ENCODE results near the gene MRPS11.
"Not testable (repeated sequence)": the region's sequence is repeated elsewhere in the genome, so short reads cannot be mapped to it uniquely, and the experiment has no call there.

Gene MRPS11

GRCh38 chr15:88498996-88499395 is 31.5 kb downstream of the MRPS11 start:
- H3K4me3 ChIP-seq (ENCODE audit: low read depth in 1 of 2, low read length in 2 of 2) = no peak overlapping the region
- no peaks in the 10 kb centered on the region for H3K27me3 ChIP-seq (ENCODE audit: low read depth, low read length)
- no peaks in the 10 kb centered on the region for H3K4me1 ChIP-seq (ENCODE audit: control insufficient read depth in 1 of 2, insufficient read depth in 2 of 2, low read length in 2 of 2)
- no peak overlapping the region for H3K27ac ChIP-seq (ENCODE audit: low read length)
- no peaks in the 10 kb centered on the region for H3K9me3 ChIP-seq (ENCODE audit: control insufficient read depth in 1 of 2, low read length in 2 of 2)
- H3K36me3 ChIP-seq (ENCODE audit: control insufficient read depth in 1 of 2, insufficient read depth in 2 of 2, low read length in 2 of 2) = peaks cover 9 to 49% of the 10 kb centered on the region in 2 donors

- Histone ChIP-seq H3K27ac (ENCODE audit: low read length) (no peak overlapping the region), H3K27me3 (ENCODE audit: low read depth, low read length) (no peaks in the 10 kb centered on the region), H3K9me3 (ENCODE audit: control insufficient read depth in 1 of 2, low read length in 2 of 2) (no peaks in the 10 kb centered on the region), H3K4me1 (ENCODE audit: control insufficient read depth in 1 of 2, insufficient read depth in 2 of 2, low read length in 2 of 2) (no peaks in the 10 kb centered on the region), H3K36me3 (ENCODE audit: control insufficient read depth in 1 of 2, insufficient read depth in 2 of 2, low read length in 2 of 2) (peaks cover 29 to 38% of the 10 kb centered on the region in 2 donors), H3K4me3 (ENCODE audit: low read depth in 1 of 2, low read length in 2 of 2) (no peak overlapping the region)
These were observed 36.9 kb downstream of the MRPS11 start for GRCh38 chr15:88504445-88504844.

DNA sequence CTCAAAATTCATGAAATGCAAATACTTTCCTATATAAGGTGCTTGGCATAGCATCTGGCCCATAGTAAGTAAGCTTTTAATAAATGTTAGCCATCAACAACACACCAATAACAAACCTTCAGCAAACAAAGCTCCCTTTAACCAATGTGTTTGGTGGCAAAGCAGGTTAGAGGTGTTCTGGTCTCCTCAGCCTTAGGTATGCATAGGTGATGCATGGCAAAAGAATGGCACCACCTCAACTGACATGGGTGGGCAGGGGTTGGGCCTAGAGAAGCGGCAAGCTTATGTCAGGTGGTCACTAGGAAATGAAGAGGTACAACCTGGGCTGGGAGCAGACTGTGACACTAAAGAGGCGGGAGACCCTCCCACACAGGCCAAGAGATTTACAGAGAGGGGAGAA is 38.2 kb downstream of the MRPS11 start:
- Histone ChIP-seq H3K27ac (ENCODE audit: low read length) (no peak overlapping the region), H3K36me3 (ENCODE audit: control insufficient read depth in 1 of 2, insufficient read depth in 2 of 2, low read length in 2 of 2) (peaks cover 38 to 46% of the 10 kb centered on the region in 2 donors), H3K4me3 (ENCODE audit: low read depth in 1 of 2, low read length in 2 of 2) (no peak overlapping the region), H3K4me1 (ENCODE audit: control insufficient read depth in 1 of 2, insufficient read depth in 2 of 2, low read length in 2 of 2) (no peaks in the 10 kb centered on the region), H3K27me3 (ENCODE audit: low read depth, low read length) (no peaks in the 10 kb centered on the region), H3K9me3 (ENCODE audit: control insufficient read depth in 1 of 2, low read length in 2 of 2) (no peaks in the 10 kb centered on the region)

DNA sequence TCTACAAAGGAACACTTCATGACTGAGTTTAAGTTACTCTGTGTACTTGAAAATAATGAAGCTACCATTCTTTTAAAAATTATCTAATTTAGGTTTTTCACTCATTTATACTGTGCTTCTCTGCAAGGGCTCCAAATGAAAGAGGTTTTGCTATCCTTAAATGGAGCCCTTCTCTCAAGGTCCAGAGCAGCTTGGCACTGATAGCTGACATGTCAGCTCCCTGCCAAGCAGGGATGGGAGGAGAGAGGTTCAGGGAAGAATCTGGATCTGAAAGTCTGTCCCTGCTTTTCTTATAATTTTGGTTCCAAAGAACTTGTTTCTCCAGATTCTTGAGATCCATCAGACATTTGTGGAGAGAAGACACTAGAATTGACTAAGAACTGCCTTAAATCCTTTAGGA is 39.1 kb downstream of the MRPS11 start:
- Histone ChIP-seq H3K36me3 (ENCODE audit: control insufficient read depth in 1 of 2, insufficient read depth in 2 of 2, low read length in 2 of 2) (peaks cover 43 to 55% of the 10 kb centered on the region in 2 donors), H3K9me3 (ENCODE audit: control insufficient read depth in 1 of 2, low read length in 2 of 2) (no peaks in the 10 kb centered on the region), H3K27ac (ENCODE audit: low read length) (no peak overlapping the region)

DNA sequence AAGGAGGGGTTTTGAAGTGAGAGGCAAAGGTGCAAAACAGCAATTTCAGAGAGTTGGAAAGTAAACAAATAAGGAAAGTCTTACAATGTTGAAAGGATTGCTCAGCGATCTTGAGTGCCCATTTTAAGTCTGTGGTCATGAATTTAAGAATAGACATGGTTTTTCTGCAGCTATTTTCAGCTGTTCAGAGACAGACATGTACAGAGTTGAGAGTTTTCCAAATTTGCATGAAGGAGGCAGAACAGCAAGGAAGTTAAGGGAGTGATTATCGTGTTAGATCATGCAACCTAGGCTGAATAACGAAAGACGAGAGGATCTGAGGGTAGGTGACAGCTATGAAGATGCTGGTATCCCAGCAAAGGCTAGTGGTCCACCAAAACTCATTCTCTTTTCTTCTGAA is 41.8 kb downstream of the MRPS11 start:
- H3K4me1 ChIP-seq (ENCODE audit: control insufficient read depth in 1 of 2, insufficient read depth in 2 of 2, low read length in 2 of 2) = no peaks in the 10 kb centered on the region
- H3K4me3 ChIP-seq (ENCODE audit: low read depth in 1 of 2, low read length in 2 of 2) = no peak overlapping the region
- H3K27ac ChIP-seq (ENCODE audit: low read length) = no peak overlapping the region
- H3K9me3 ChIP-seq (ENCODE audit: control insufficient read depth in 1 of 2, low read length in 2 of 2) = no peaks in the 10 kb centered on the region
- H3K27me3 ChIP-seq (ENCODE audit: low read depth, low read length) = no peaks in the 10 kb centered on the region
- peaks cover 46 to 58% of the 10 kb centered on the region in 2 donors for H3K36me3 ChIP-seq (ENCODE audit: control insufficient read depth in 1 of 2, insufficient read depth in 2 of 2, low read length in 2 of 2)

More for the DNA sequence above, 39.1 kb downstream of the MRPS11 start:
- Histone ChIP-seq H3K4me1 (ENCODE audit: control insufficient read depth in 1 of 2, insufficient read depth in 2 of 2, low read length in 2 of 2) (no peaks in the 10 kb centered on the region), H3K4me3 (ENCODE audit: low read depth in 1 of 2, low read length in 2 of 2) (no peak overlapping the region), H3K27me3 (ENCODE audit: low read depth, low read length) (no peaks in the 10 kb centered on the region)

- H3K36me3 ChIP-seq (ENCODE audit: control insufficient read depth in 1 of 2, insufficient read depth in 2 of 2, low read length in 2 of 2) = peaks cover 46 to 58% of the 10 kb centered on the region in 2 donors
- H3K4me1 ChIP-seq (ENCODE audit: control insufficient read depth in 1 of 2, insufficient read depth in 2 of 2, low read length in 2 of 2) = no peaks in the 10 kb centered on the region
- H3K27me3 ChIP-seq (ENCODE audit: low read depth, low read length) = no peaks in the 10 kb centered on the region
- no peaks in the 10 kb centered on the region for H3K9me3 ChIP-seq (ENCODE audit: control insufficient read depth in 1 of 2, low read length in 2 of 2)
- H3K4me3 ChIP-seq (ENCODE audit: low read depth in 1 of 2, low read length in 2 of 2) = no peak overlapping the region
- no peak overlapping the region for H3K27ac ChIP-seq (ENCODE audit: low read length)
These were observed 42.5 kb downstream of the MRPS11 start for GRCh38 chr15:88509964-88510363.

DNA sequence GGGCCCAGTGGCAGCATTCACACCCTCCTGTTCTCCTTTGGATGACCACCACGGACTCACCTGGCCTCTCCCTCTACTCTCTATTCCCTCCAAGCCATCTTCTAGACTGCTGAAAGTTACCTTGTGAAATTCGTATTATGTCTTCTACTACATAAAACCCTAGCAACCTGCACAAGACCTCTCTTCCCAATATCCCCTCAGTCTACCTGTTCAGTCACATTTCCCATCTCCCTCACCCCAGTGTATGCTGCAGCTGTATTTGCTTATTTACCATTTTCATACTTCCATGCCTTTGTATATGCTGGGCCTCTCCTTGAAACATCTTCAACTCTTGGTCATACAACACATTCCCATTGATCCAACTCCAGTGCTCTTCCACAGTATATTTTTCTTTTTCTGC is 43.7 kb downstream of the MRPS11 start:
- Histone ChIP-seq H3K4me3 (ENCODE audit: low read depth in 1 of 2, low read length in 2 of 2) (no peak overlapping the region), H3K4me1 (ENCODE audit: control insufficient read depth in 1 of 2, insufficient read depth in 2 of 2, low read length in 2 of 2) (no peaks in the 10 kb centered on the region), H3K27ac (ENCODE audit: low read length) (no peak overlapping the region), H3K9me3 (ENCODE audit: control insufficient read depth in 1 of 2, low read length in 2 of 2) (no peaks in the 10 kb centered on the region), H3K36me3 (ENCODE audit: control insufficient read depth in 1 of 2, insufficient read depth in 2 of 2, low read length in 2 of 2) (peaks cover 39 to 52% of the 10 kb centered on the region in 2 donors), H3K27me3 (ENCODE audit: low read depth, low read length) (no peaks in the 10 kb centered on the region)

GRCh38 chr15:88512078-88512477 is 44.6 kb downstream of the MRPS11 start:
- H3K27me3 ChIP-seq (ENCODE audit: low read depth, low read length) = no peaks in the 10 kb centered on the region
- H3K4me1 ChIP-seq (ENCODE audit: control insufficient read depth in 1 of 2, insufficient read depth in 2 of 2, low read length in 2 of 2) = no peaks in the 10 kb centered on the region
- no peak overlapping the region for H3K27ac ChIP-seq (ENCODE audit: low read length)
- H3K36me3 ChIP-seq (ENCODE audit: control insufficient read depth in 1 of 2, insufficient read depth in 2 of 2, low read length in 2 of 2) = peaks cover 38 to 55% of the 10 kb centered on the region in 2 donors
- H3K9me3 ChIP-seq (ENCODE audit: control insufficient read depth in 1 of 2, low read length in 2 of 2) = no peaks in the 10 kb centered on the region
- H3K4me3 ChIP-seq (ENCODE audit: low read depth in 1 of 2, low read length in 2 of 2) = no peak overlapping the region

DNA sequence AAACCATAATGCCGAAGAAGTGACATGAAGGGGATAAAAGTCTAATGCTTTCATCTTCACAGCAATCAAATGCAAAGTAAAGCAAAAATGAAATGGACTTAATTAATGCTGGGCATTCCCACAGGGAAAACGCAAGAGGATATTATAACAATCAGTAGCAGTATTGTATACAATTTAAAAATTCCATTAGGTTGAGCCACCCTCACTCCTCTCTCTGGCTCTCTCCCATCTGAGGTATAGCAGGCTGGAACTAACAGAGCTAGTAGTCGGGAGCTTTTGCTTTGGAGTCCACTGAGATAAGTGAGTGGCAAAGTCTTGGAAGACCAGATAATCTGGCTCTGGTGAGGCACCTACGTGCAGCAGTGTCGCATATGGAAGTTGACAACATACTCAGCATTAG is 45.1 kb downstream of the MRPS11 start:
- Histone ChIP-seq H3K9me3 (ENCODE audit: control insufficient read depth in 1 of 2, low read length in 2 of 2) (no peaks in the 10 kb centered on the region), H3K4me3 (ENCODE audit: low read depth in 1 of 2, low read length in 2 of 2) (no peak overlapping the region), H3K36me3 (ENCODE audit: control insufficient read depth in 1 of 2, insufficient read depth in 2 of 2, low read length in 2 of 2) (peaks cover 35 to 50% of the 10 kb centered on the region in 2 donors), H3K4me1 (ENCODE audit: control insufficient read depth in 1 of 2, insufficient read depth in 2 of 2, low read length in 2 of 2) (no peaks in the 10 kb centered on the region), H3K27ac (ENCODE audit: low read length) (no peak overlapping the region), H3K27me3 (ENCODE audit: low read depth, low read length) (no peaks in the 10 kb centered on the region)

DNA sequence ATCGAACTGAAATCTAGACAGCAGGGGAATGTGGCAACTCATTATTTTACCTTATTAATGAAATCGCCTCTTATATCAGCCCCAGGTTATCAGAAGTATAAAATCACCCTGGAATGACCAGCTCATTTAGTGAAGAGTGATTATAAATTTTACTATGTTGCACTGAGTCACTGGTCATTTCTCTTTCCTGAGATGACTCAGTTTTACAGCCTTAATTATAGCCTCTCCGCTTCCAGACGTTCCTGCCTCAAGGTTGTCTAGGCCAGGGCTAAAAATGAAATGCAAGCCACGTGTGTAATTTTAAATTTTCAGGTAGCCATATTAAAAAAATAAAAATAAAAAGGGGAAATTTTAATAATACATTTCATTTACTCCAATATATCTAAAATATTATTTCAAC is 45.7 kb downstream of the MRPS11 start:
- peaks cover 34 to 47% of the 10 kb centered on the region in 2 donors for H3K36me3 ChIP-seq (ENCODE audit: control insufficient read depth in 1 of 2, insufficient read depth in 2 of 2, low read length in 2 of 2)
- H3K27ac ChIP-seq (ENCODE audit: low read length) = no peak overlapping the region
- no peaks in the 10 kb centered on the region for H3K9me3 ChIP-seq (ENCODE audit: control insufficient read depth in 1 of 2, low read length in 2 of 2)
- no peaks in the 10 kb centered on the region for H3K4me1 ChIP-seq (ENCODE audit: control insufficient read depth in 1 of 2, insufficient read depth in 2 of 2, low read length in 2 of 2)
- H3K4me3 ChIP-seq (ENCODE audit: low read depth in 1 of 2, low read length in 2 of 2) = no peak overlapping the region
- no peaks in the 10 kb centered on the region for H3K27me3 ChIP-seq (ENCODE audit: low read depth, low read length)

DNA sequence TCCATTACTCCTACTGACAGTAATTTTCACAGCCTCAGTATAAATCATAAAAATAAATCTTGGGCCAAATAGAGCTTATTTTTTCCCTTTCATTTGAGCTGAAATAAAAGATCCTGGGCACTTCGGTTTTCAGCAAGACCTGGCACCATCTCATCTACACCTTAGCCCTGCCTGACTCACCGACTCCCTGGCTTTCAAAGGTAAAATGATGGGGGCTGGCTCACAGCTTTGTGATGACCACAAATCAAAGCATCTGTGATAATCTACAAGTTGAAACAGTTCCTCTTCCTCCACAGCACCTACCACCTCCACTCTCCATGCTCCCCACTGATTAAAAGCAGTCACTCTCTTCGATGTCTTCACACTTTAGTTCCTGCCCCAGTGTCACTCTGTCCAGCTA is 51.4 kb downstream of the MRPS11 start:
- peaks cover 6% of the 10 kb centered on the region in 2 donors for H3K36me3 ChIP-seq (ENCODE audit: control insufficient read depth in 1 of 2, insufficient read depth in 2 of 2, low read length in 2 of 2)
- no peak overlapping the region for H3K27ac ChIP-seq (ENCODE audit: low read length)
- H3K4me3 ChIP-seq (ENCODE audit: low read depth in 1 of 2, low read length in 2 of 2) = no peak overlapping the region
- H3K9me3 ChIP-seq (ENCODE audit: control insufficient read depth in 1 of 2, low read length in 2 of 2) = no peaks in the 10 kb centered on the region
- H3K4me1 ChIP-seq (ENCODE audit: control insufficient read depth in 1 of 2, insufficient read depth in 2 of 2, low read length in 2 of 2) = no peaks in the 10 kb centered on the region
- no peaks in the 10 kb centered on the region for H3K27me3 ChIP-seq (ENCODE audit: low read depth, low read length)

- H3K4me3 ChIP-seq (ENCODE audit: low read depth in 1 of 2, low read length in 2 of 2); H3K27ac ChIP-seq (ENCODE audit: low read length); H3K27me3 ChIP-seq (ENCODE audit: low read depth, low read length); H3K4me1 ChIP-seq (ENCODE audit: control insufficient read depth in 1 of 2, insufficient read depth in 2 of 2, low read length in 2 of 2); H3K9me3 ChIP-seq (ENCODE audit: control insufficient read depth in 1 of 2, low read length in 2 of 2): not testable (repeated sequence)
- H3K36me3 ChIP-seq (ENCODE audit: control insufficient read depth in 1 of 2, insufficient read depth in 2 of 2, low read length in 2 of 2) = peaks cover 24 to 28% of the 10 kb centered on the region in 2 donors
These were observed 56.6 kb downstream of the MRPS11 start for GRCh38 chr15:88524094-88524493.

Measured in muscle layer of duodenum (tissue), 2 donors.